Esophagus muscularis mucosa (tissue), 4 donors: Measurements from ENCODE around the gene PAGE2B. TPM values are rescaled to one million over a fixed set of nuclear protein-coding genes. Genes with fewer than 3 reads are reported as not detected.

ENCODE experiments used
- DNase-seq: peaks from one replicate; pipeline ENCODE4 v3.0.0-alpha.2; 2017; ENCODE audit errors: extremely low spot score
- H3K27ac ChIP-seq, 4 donors: fragments of 200-600 bp; sonication (generic); replicated peaks in 1 of 4; 1 replicate in 3 of 4; 2 replicates in 1 of 4; pipeline ENCODE4 v1.5.1; 2016 to 2019; ENCODE audit warnings: mild to moderate bottlenecking in 1 of 4
- H3K27me3 ChIP-seq, 4 donors: fragments of 200-600 bp; sonication (generic); one replicate each; pipeline versions ENCODE4 v1.5.1 to v1.6.0; 2016 to 2019
- H3K36me3 ChIP-seq, 4 donors: fragments of 200-600 bp; sonication (generic); one replicate each; pipeline ENCODE4 v1.5.1; 2016 to 2019
- H3K4me1 ChIP-seq, 4 donors: fragments of 200-600 bp; sonication (generic); one replicate each; pipeline ENCODE4 v1.5.1; 2016 to 2019
- H3K4me3 ChIP-seq, 4 donors: fragments of 200-600 bp; sonication (generic); 1 replicate in 2 of 4; 2 replicates in 2 of 4; pipeline ENCODE4 v1.5.1; 2016 to 2019; ENCODE audit warnings: mild to moderate bottlenecking in 4 of 4, moderate library complexity in 1 of 4
- H3K9me3 ChIP-seq, 4 donors: fragments of 200-600 bp; sonication (generic); 1 replicate in 3 of 4; 2 replicates in 1 of 4; pipeline ENCODE4 v1.5.1; 2016 to 2019
- EP300 ChIP-seq: sonication (generic); formaldehyde crosslinking; IDR thresholded peaks from one replicate; pipeline ENCODE4 v1.6.1; 2017; ENCODE audit warnings: antibody characterized with exemption
- POLR2A ChIP-seq: fragments of 450-650 bp; IDR thresholded peaks from one replicate; pipeline ENCODE4 v1.6.1; 2017; ENCODE audit warnings: antibody characterized with exemption, moderate library complexity, mild to moderate bottlenecking, low read depth
- POLR2AphosphoS5 ChIP-seq, 2 donors: sonication (generic); formaldehyde crosslinking; IDR thresholded peaks; one replicate each; pipeline ENCODE4 v1.6.1; 2017; ENCODE audit warnings: antibody characterized with exemption in 2 of 2
- WGBS: methylation state at CpG from one replicate; pipeline ENCODE4 v1.1.5; 2018; 5-methylcytosine and 5-hydroxymethylcytosine counted together
- intact Hi-C: fragments of 100-400 bp; cut with DNase I; formaldehyde crosslinking; loops from one replicate; pipeline ENCODE4 v1.15.1; 2023
- total RNA-seq, 4 donors: library from RNA; depleted of rRNA; stranded (reverse); fragments of >200 nt; gene quantifications; one replicate each; pipeline versions ENCODE4 v1.1.0 to v1.2.1, GENCODE V29; 2016
- TF ChIP-seq, protein P1 (sequence below), 3 experiments: fragments of 200-600 bp in 2 of 3; fragments of 450-650 bp in 1 of 3; sonication (generic) in 2 of 3; IDR thresholded peaks; one replicate each; pipeline ENCODE4 v1.5.1; 2017 to 2019; ENCODE audit warnings: antibody characterized with exemption in 3 of 3, mild to moderate bottlenecking in 2 of 3, moderate library complexity in 1 of 3

The PAGE2B gene
- total RNA-seq, 4 donors from 2014 or later, result not detected

GRCh38 chrX:55072286-55072685 is 2.5 kb upstream of the PAGE2B start:
- TF ChIP-seq POLR2A (no peak), EP300 (no peak)
- TF ChIP-seq, protein P1, sequence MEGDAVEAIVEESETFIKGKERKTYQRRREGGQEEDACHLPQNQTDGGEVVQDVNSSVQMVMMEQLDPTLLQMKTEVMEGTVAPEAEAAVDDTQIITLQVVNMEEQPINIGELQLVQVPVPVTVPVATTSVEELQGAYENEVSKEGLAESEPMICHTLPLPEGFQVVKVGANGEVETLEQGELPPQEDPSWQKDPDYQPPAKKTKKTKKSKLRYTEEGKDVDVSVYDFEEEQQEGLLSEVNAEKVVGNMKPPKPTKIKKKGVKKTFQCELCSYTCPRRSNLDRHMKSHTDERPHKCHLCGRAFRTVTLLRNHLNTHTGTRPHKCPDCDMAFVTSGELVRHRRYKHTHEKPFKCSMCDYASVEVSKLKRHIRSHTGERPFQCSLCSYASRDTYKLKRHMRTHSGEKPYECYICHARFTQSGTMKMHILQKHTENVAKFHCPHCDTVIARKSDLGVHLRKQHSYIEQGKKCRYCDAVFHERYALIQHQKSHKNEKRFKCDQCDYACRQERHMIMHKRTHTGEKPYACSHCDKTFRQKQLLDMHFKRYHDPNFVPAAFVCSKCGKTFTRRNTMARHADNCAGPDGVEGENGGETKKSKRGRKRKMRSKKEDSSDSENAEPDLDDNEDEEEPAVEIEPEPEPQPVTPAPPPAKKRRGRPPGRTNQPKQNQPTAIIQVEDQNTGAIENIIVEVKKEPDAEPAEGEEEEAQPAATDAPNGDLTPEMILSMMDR (IDR thresholded peaks at IDR 0.05), result no peak
- no peak for DNase-seq
- H3K27me3 ChIP-seq, result no peaks in the 10 kb centered on the region
- no peaks in the 10 kb centered on the region for H3K36me3 ChIP-seq
- intact Hi-C loops, result no loop called here
- 78% methylated on average over 3 of the region's 3 CpGs for WGBS
- no peaks in the 10 kb centered on the region for H3K9me3 ChIP-seq
- no peak overlapping the region for H3K27ac ChIP-seq
- H3K4me3 ChIP-seq, result no peak overlapping the region
- H3K4me1 ChIP-seq, result no peaks in the 10 kb centered on the region

DNA sequence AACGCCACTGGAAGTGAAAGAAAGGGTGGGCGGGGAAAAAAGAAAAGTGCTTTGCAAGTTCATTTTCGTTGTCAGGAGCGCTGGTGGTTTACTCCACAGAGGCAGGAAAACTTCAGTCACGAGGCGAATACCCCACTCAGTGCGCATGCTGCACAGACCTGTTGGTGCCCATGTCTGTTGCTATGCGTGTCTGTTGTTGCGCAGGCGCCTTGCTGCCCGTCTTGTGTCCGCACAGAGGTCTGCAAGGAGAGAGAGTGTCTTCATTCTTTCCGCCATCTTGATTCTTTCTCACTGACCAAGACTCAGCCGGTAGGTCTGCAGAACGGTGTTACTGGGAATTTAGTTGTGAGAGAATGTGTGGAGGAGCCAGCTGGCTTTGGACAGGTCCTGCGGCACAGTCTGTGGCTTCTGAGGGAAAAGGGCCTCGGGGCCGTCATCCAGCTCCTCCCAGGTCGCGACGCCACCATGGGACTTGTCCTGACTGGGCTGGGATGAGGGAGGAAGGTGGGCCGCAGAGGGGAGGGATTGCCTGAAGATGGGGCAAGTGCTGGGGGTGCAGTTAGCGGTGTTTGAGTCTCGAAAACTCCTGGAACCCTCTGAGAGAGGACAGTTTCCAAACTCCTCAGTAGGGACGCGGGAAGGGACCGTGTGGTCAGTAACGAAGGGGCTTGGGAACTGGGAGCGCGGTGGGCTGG is 14.1 kb downstream of the PAGE2B start, which contains the start of gene PAGE2:
PAGE2 (plus strand) TSS at position 224 of the 695 bp plus-strand sequence. CDS start 1,003 bp downstream, outside the sequence.
- H3K4me3 ChIP-seq, result no peak within 1 kb of the TSS
- no peaks in the 10 kb centered on the region for H3K4me1 ChIP-seq
- no peak within 1 kb of the TSS for H3K27ac ChIP-seq
- DNase-seq, result no peak
- intact Hi-C loops, result no loop called here
- no peaks in the 10 kb centered on the region for H3K27me3 ChIP-seq
- H3K9me3 ChIP-seq, result peaks cover 0 to 6% (median 0%) of the 10 kb centered on the region in 4 donors
- no peaks in the 10 kb centered on the region for H3K36me3 ChIP-seq
- TF ChIP-seq POLR2AphosphoS5 (IDR thresholded peaks at IDR 0.05) (no peak), POLR2A (no peak), EP300 (no peak)
- TF ChIP-seq, protein P1 (IDR thresholded peaks at IDR 0.05), result no peak
- WGBS, result 82% methylated on average over 30 of the region's 30 CpGs

DNA sequence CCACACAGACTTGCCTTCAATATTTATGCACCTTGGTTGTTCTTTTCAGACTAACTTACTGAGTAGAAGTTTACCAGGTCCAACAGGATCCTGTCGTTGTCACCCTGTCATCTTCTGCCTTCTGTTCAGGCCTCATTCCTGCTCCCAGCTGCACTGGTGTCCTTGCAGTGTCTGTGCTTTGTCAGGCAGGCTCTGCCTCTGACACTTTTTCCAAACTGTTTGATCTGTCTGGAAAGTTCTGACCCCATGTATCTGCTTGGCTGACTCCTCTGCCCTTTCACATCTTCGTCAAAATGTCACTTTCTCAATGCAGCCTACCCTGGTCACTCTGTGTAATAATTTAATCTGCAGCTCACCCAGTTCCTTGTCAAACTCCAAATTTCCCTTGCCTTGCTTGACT is 23.9 kb downstream of the PAGE2B start:
- intact Hi-C loops, result no loop called here
- TF ChIP-seq, protein P1 (IDR thresholded peaks at IDR 0.05), result no peak
- TF ChIP-seq EP300, result no peak
- no peak for TF ChIP-seq POLR2A
- no peak for TF ChIP-seq POLR2AphosphoS5 (IDR thresholded peaks at IDR 0.05)
- Histone ChIP-seq H3K36me3 (no peaks in the 10 kb centered on the region), H3K4me1 (no peaks in the 10 kb centered on the region), H3K27me3 (no peaks in the 10 kb centered on the region), H3K27ac (no peak overlapping the region), H3K9me3 (no peaks in the 10 kb centered on the region), H3K4me3 (no peak overlapping the region)
- no peak for DNase-seq
- 26% methylated on average over 2 of the region's 2 CpGs for WGBS

GRCh38 chrX:55099162-55099561 is 24.3 kb downstream of the PAGE2B start:
- intact Hi-C loops, result no loop called here
- H3K27ac ChIP-seq, result no peak overlapping the region
- no peaks in the 10 kb centered on the region for H3K27me3 ChIP-seq
- H3K36me3 ChIP-seq, result no peaks in the 10 kb centered on the region
- H3K9me3 ChIP-seq, result no peaks in the 10 kb centered on the region
- TF ChIP-seq EP300, result no peak
- TF ChIP-seq POLR2A, result no peak
- TF ChIP-seq, protein P1 (IDR thresholded peaks at IDR 0.05), result no peak
- TF ChIP-seq POLR2AphosphoS5 (IDR thresholded peaks at IDR 0.05), result no peak
- no peak for DNase-seq
- H3K4me1 ChIP-seq, result no peaks in the 10 kb centered on the region
- WGBS, result 44% methylated on average over 1 of the region's 1 CpG
- no peak overlapping the region for H3K4me3 ChIP-seq

GRCh38 chrX:55102754-55103153 is 27.9 kb downstream of the PAGE2B start:
- 49% methylated on average over 3 of the region's 3 CpGs for WGBS
- no peaks in the 10 kb centered on the region for H3K27me3 ChIP-seq
- no peak for DNase-seq
- H3K36me3 ChIP-seq, result no peaks in the 10 kb centered on the region
- H3K9me3 ChIP-seq, result no peaks in the 10 kb centered on the region
- H3K4me1 ChIP-seq, result no peaks in the 10 kb centered on the region
- no peak overlapping the region for H3K4me3 ChIP-seq
- TF ChIP-seq EP300 (no peak), POLR2AphosphoS5 (IDR thresholded peaks at IDR 0.05) (no peak), POLR2A (no peak)
- TF ChIP-seq, protein P1 (IDR thresholded peaks at IDR 0.05), result no peak
- no peak overlapping the region for H3K27ac ChIP-seq
- intact Hi-C loops, result no loop called here
